ENCODE results near the gene TMEM129.
A peak's percentile ranks its signal among the peaks of the same experiment; 100 is the strongest.

Gene TMEM129

GRCh38 chr4:1758306-1759121 lies 37.4 kb upstream of the TMEM129 start:
- DNase-seq, result peak in 1 of 4 experiments; percentile 31

GRCh38 chr4:1757836-1758235 lies 36.7 kb upstream of the TMEM129 start:
- no peak for DNase-seq

- DNase-seq, result no peak
These were observed 36.0 kb upstream of the TMEM129 start for GRCh38 chr4:1756893-1757779.

GRCh38 chr4:1756079-1756478 lies 35.0 kb upstream of the TMEM129 start:
- no peak for DNase-seq

- DNase-seq, result no peak
These were observed 34.2 kb upstream of the TMEM129 start for GRCh38 chr4:1755297-1755696.

- DNase-seq, result no peak
These were observed 33.2 kb upstream of the TMEM129 start for GRCh38 chr4:1754336-1754735.

GRCh38 chr4:1753697-1754311 lies 32.7 kb upstream of the TMEM129 start:
- DNase-seq, result no peak

GRCh38 chr4:1753294-1753696 lies 32.2 kb upstream of the TMEM129 start:
- no peak for DNase-seq

- peak; percentile 53 to 75 (median 65) for DNase-seq
These were observed 31.3 kb upstream of the TMEM129 start for GRCh38 chr4:1752284-1753041.

- DNase-seq, result no peak
These were observed 30.8 kb upstream of the TMEM129 start for GRCh38 chr4:1751919-1752283.

- DNase-seq, result no peak
These were observed 30.2 kb upstream of the TMEM129 start for GRCh38 chr4:1751155-1751918.

GRCh38 chr4:1750381-1751154 lies 29.4 kb upstream of the TMEM129 start:
- no peak for DNase-seq

- DNase-seq, result no peak
These were observed 28.7 kb upstream of the TMEM129 start for GRCh38 chr4:1749826-1750225.

GRCh38 chr4:1749370-1749769 lies 28.2 kb upstream of the TMEM129 start:
- DNase-seq, result no peak

GRCh38 chr4:1748465-1748995 lies 27.4 kb upstream of the TMEM129 start:
- peak; percentile 71 to 88 (median 80) for DNase-seq

GRCh38 chr4:1747603-1747967 lies 26.5 kb upstream of the TMEM129 start:
- no peak for DNase-seq

- DNase-seq, result no peak
These were observed 25.9 kb upstream of the TMEM129 start for GRCh38 chr4:1746919-1747602.

GRCh38 chr4:1746265-1746691 lies 25.2 kb upstream of the TMEM129 start:
- DNase-seq, result peak; percentile 71 to 86 (median 74)

- DNase-seq, result no peak
These were observed 24.6 kb upstream of the TMEM129 start for GRCh38 chr4:1745697-1746096.

- no peak for DNase-seq
These were observed 24.0 kb upstream of the TMEM129 start for GRCh38 chr4:1745165-1745564.
